GM21529 (cell line): ENCODE data around the gene SDS.

Experiments used
- ATAC-seq: cut with Tn5 transposase; IDR thresholded peaks from one replicate; pipeline ENCODE4 v1.9.1; 2021; ENCODE audit not compliant: unreplicated experiment

The SDS gene

GRCh38 chr12:113351089-113351488, 52.6 kb downstream of the SDS start:
- no peak for ATAC-seq

- no peak for ATAC-seq
These were observed 54.7 kb downstream of the SDS start for GRCh38 chr12:113348849-113349536.

- ATAC-seq: no peak
These were observed 55.8 kb downstream of the SDS start for GRCh38 chr12:113347892-113348291.

GRCh38 chr12:113347107-113347506, 56.6 kb downstream of the SDS start:
- no peak for ATAC-seq

GRCh38 chr12:113346353-113346752, 57.3 kb downstream of the SDS start:
- no peak for ATAC-seq

GRCh38 chr12:113345318-113345717, 58.4 kb downstream of the SDS start:
- no peak for ATAC-seq
